Stimulated activated CD8-positive, alpha-beta memory T cell treated with anti-CD3 and anti-CD28 coated beads, Interleukin-2, amount 100 ng/mL, for 1 hour (primary cell): ENCODE data around the gene KIF13A.
"Not testable (repeated sequence)": the region's sequence is repeated elsewhere in the genome, so short reads cannot be mapped to it uniquely, and the experiment has no call there.

Experiments used
- DNase-seq, 2 donors: peaks; one replicate each; pipeline ENCODE4 v3.0.0-alpha.2; 2020; ENCODE audit warnings: low read depth in 2 of 2

KIF13A gene

GRCh38 chr6:17998442-17998841, 11.0 kb upstream of the KIF13A start:
- no peak for DNase-seq

- no peak for DNase-seq
These were observed 10.6 kb upstream of the KIF13A start for GRCh38 chr6:17998003-17998402.

DNA sequence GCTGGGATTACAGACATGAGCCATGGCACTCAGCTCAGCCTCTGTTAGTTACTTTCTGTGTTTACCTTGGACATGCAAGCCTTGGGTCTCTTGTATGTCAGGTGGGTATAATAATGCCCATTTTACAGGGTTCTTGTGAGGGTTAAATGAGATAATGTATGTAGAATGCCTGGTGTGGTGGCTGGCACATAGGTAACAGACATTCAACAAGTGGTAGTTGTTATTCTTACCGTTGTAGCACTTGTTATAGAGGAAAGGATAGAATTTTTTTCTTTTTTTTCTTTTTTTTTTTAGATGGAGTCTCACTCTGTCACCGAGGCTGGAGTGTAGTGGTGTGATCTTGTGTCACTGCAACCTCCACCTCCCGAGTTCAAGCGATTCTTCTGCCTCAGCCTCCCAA, 8.0 kb upstream of the KIF13A start:
- no peak for DNase-seq

GRCh38 chr6:17994019-17994418, 6.6 kb upstream of the KIF13A start:
- no peak for DNase-seq

- no peak for DNase-seq
These were observed 1.0 kb upstream of the KIF13A start for GRCh38 chr6:17988422-17988944.

GRCh38 chr6:17987697-17988421, 424 bp upstream of the KIF13A start:
- DNase-seq, result no peak

- DNase-seq, result no peak
These were observed 584 bp downstream of the KIF13A start for GRCh38 chr6:17986656-17987446.

DNA sequence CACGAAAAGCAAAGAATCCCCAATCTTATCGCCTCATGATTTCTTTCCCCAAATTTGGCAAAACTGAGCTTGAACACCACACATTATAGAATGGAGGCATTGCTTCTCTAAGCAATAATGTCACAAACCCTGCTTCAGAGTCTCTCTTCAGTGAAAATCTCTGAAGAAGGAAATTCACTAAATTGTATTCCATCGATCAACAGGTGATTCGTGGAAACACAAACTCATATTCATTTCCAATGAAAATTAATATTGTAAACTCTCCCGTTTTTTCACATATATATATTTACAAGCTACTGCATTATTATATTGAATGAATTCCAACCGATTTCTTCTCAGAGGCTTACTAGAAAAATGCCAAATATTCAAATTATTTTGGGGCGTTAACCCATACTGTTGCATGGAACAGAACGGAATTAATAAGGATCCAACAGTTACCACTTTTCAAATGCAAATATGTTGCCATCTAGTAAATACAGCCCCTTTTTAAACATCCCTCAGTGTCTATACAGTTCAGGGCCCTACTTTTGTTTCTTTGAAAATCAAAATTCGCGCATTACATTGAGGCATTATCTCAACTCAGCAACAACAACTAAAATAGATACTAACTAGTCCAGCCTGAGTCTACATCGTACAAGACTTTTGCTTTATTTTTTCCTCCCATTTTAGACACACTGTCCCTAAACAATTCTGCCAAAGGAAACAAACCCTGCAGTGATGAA, 1.3 kb downstream of the KIF13A start:
- no peak for DNase-seq

- DNase-seq, result no peak
These were observed 2.4 kb downstream of the KIF13A start for GRCh38 chr6:17984812-17985670.

GRCh38 chr6:17984399-17984798, 3.0 kb downstream of the KIF13A start:
- no peak for DNase-seq

DNA sequence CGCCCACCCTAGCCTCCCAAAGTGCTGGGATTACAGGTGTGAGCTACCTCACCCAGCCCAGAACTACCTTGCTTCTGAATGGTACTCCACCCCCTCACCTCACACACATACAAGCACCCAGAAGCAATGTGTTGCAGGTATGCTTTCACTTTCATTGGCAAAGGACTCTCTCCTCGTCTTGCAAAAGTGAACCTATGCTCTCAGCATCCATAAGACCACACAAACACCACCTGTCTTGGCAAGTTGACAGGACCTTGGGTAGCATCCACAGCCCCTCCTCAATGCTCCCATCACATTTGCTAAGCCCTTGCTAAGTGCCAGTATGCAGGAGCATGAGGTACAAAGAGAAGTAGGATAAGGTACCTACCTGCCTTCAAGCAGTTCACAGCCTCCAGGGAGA, 3.7 kb downstream of the KIF13A start:
- DNase-seq, result no peak

DNA sequence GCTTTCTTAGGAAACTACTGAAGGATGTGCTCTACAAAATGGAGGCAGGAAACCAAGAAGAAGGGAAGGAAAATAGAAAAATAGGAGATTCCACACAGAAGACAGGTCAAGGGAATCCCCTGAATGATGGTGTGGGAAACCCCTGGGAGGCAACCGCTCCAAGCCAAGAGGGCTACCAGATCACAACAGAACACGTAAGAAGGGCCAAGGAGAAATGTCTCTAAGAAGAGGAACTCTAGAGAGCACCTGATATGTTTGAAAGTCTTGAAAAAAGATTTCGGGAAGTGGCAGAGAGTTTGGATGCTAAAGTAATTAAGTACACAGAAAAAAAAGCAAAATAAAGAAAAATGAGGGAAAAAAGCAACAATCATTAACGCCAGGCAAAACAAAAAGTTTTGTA, 7.1 kb downstream of the KIF13A start:
- no peak for DNase-seq

GRCh38 chr6:17979479-17979878, 8.0 kb downstream of the KIF13A start:
- no peak for DNase-seq

DNA sequence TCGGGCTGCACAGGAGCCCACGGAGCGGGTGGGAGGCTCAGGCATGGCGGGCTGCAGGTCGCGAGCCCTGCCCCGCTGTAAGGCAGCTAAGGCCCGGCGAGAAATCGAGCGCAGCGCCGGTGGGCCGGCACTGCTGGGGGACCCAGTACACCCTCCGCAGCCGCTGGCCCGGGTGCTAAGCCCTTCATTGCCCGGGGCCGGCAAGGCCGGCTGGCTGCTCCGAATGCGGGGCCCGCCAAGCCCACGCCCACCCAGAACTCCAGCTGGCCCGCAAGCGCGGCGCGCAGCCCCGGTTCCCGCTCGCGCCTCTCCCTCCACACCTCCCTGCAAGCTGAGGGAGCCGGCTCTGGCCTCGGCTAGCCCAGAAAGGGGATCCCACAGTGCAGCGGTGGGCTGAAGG, 11.2 kb downstream of the KIF13A start:
- not testable (repeated sequence) for DNase-seq

DNA sequence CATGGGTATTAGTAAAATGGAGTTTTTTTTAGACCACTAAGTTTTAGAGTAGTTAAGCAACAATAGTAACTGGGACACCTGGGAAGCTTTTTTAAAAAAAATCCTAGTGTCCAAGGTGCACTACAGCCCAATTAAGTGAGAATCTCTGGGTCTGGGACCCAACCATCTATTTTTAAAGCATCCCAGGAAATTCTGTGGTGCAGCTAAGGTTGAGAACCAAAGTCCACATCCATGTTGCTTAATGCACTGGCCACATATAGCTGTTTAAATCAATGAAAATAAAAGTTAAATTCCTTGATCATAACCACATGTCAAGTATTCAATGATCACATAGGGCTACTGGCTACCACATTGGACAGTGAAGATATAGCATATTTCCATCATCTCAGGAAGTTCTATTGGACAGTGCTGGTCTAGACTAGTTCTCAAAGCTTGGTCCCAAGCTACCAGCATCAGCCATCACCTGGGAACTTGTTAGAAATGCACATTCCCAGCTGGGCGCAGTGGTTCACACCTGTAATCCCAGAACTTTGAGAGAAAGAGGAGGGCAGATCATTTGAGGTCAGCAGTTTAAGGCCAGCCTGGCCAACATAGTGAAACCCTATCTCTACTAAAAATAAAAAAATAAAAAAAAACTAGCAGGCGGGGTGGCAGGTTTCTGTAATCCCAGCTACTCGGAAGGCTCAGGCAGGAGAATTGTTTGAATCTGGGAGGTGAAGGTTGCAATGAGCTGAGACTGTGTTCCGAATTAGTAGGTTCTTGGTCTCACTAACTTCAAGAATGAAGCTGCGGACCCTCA, 12.7 kb downstream of the KIF13A start:
- no peak for DNase-seq

DNA sequence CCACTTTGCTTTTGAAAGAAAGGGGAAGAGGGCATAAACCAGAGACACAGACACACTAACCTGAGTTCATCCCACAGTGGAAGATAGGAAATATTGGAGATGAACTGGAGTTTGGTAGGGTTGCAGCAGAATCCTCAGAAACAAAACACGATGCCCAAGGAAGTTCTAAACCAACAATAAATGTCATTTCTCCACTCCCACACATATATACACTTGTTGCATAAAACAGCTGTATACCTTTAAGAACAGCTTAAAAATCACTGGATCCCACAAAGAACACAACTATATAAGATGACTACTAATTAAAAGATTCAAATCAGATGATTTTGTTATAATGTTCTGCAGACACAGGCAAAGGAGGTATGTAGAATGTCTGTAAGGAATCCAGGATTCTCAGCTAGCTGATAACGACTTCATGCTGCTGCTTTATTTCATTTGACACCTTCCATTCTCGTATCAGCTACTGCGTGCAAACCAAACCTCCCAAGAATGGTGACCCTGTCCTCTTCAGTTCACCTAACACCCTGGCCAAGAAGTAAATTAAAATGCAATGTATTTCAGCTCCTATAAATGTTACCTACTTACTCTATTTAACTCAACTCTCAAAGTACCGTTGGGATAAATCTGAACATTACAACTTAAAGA, 14.3 kb downstream of the KIF13A start:
- DNase-seq, result no peak

- no peak for DNase-seq
These were observed 15.1 kb downstream of the KIF13A start for GRCh38 chr6:17972074-17972952.

- DNase-seq, result no peak
These were observed 16.0 kb downstream of the KIF13A start for GRCh38 chr6:17971128-17972073.
